Activated CD4-positive, alpha-beta T cell treated with anti-CD3 and anti-CD28 coated beads for 4 hours (primary cell): ENCODE data around the gene FAM136A.
"Not testable (repeated sequence)": the region's sequence is repeated elsewhere in the genome, so short reads cannot be mapped to it uniquely, and the experiment has no call there.

Source experiments
- DNase-seq, 2 donors: peaks; one replicate each; pipeline ENCODE4 v3.0.0-alpha.2; 2020

FAM136A gene

GRCh38 chr2:70283500-70284191 is 18.2 kb downstream of the FAM136A start:
- DNase-seq = no peak

- DNase-seq = no peak
Observed at GRCh38 chr2:70282439-70282838, 19.4 kb downstream of the FAM136A start.

GRCh38 chr2:70280242-70280798 is 21.5 kb downstream of the FAM136A start:
- DNase-seq = no peak

GRCh38 chr2:70270323-70270722 is 31.5 kb downstream of the FAM136A start:
- no peak for DNase-seq

- not testable (repeated sequence) for DNase-seq
Observed at GRCh38 chr2:70269422-70270302, 32.2 kb downstream of the FAM136A start.

- not testable (repeated sequence) for DNase-seq
Observed at GRCh38 chr2:70266925-70267324, 34.9 kb downstream of the FAM136A start.

GRCh38 chr2:70261501-70261900 is 40.4 kb downstream of the FAM136A start:
- no peak for DNase-seq

- DNase-seq = no peak
Observed at GRCh38 chr2:70258532-70258875, 43.4 kb downstream of the FAM136A start.

GRCh38 chr2:70255637-70256314 is 46.1 kb downstream of the FAM136A start:
- DNase-seq = no peak

GRCh38 chr2:70250434-70250833 is 51.4 kb downstream of the FAM136A start:
- DNase-seq = no peak

GRCh38 chr2:70248181-70248847 is 53.6 kb downstream of the FAM136A start, which contains the start of gene TIA1:
TSS of gene TIA1 (minus strand) at chr2:70248628. CDS start at chr2:70248430, 198 bp downstream.
- DNase-seq = peak; percentile 98 to 99

GRCh38 chr2:70247364-70248180 is 54.3 kb downstream of the FAM136A start:
- DNase-seq = no peak
